Activated naive CD4-positive, alpha-beta T cell treated with anti-CD3 and anti-CD28 coated beads for 36 hours (primary cell): ENCODE measurements around the gene ARHGAP9. TPM values are rescaled to one million over a fixed set of nuclear protein-coding genes. Genes with fewer than 3 reads are reported as not detected.

Experiments
- CTCF ChIA-PET: fragments of 350-600 bp; sonication (Branson Sonifier 250); formaldehyde crosslinking; loops from one replicate; lab custom pipeline; 2021; ENCODE audit warnings: antibody characterized with exemption; lab: Charles Lee
- DNase-seq: peaks from one replicate; pipeline ENCODE4 v3.0.0-alpha.2; 2020
- H3K27ac Mint-ChIP-seq: one replicate; pipeline ENCODE4 v1.8.0; 2021; ENCODE audit warnings: mild to moderate bottlenecking, mixed read lengths
- H3K27me3 Mint-ChIP-seq: one replicate; pipeline ENCODE4 v1.8.0; 2021; ENCODE audit warnings: low read depth, mixed read lengths
- H3K36me3 Mint-ChIP-seq: one replicate; pipeline ENCODE4 v1.8.0; 2021; ENCODE audit warnings: low read depth, mixed read lengths
- H3K4me1 Mint-ChIP-seq: one replicate; pipeline ENCODE4 v1.8.0; 2021; ENCODE audit warnings: low read depth, mixed read lengths
- H3K4me3 Mint-ChIP-seq: one replicate; pipeline ENCODE4 v1.8.0; 2021; ENCODE audit warnings: mild to moderate bottlenecking, moderate library complexity, mixed read lengths
- H3K9me3 Mint-ChIP-seq: one replicate; pipeline ENCODE4 v1.8.0; 2021; ENCODE audit warnings: mixed read lengths
- intact Hi-C: fragments of 100-400 bp; cut with micrococcal nuclease; formaldehyde crosslinking; loops from one replicate; pipeline ENCODE4 v1.15.1; 2023
- total RNA-seq, 2 experiments: library from RNA; stranded (reverse); gene quantifications; one replicate each; pipeline ENCODE4 v1.2.3, GENCODE V29; 2021

ARHGAP9 gene
- total RNA-seq, 2 experiments from 2014 or later = 95.9 to 97.9 TPM

DNA sequence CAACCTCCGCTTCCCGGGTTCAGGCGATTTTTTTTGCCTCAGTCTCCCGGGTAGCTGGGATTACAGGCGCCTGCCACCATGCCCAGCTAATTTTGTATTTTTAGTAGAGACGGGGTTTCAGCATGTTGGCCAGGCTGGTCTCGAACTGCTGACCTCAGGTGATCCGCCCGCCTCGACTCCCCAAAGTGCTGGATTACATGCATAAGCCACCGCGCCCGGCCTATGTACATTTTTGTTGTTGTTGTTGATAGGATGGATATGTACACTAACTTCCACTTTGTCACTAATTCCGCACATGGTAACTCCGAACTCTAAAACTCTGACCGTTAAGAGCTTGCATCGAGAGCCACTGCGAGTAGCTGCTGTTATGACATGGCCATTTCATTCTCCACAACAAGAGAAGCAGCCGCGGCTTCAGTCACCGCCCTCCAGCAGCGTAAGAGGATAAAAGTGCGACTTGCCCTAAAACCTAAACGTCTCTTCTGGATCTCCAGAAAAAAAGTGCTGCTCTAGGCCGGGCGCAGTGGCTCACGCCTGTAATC, 7.5 kb upstream of the ARHGAP9 start:
- intact Hi-C loops = loop anchor here (1.0 kb wide), 4 partner anchors 9 to 207 kb away; partner anchors contain the start of genes DCTN2 and GLI1
- CTCF ChIA-PET = interaction anchor here (1.1 to 1.8 kb wide), 4 partner anchors 10 to 28 kb away, joined by 3 to 13 read pairs (median 4); partner anchors contain the start of gene GLI1
- Mint-ChIP-seq H3K9me3 (no peaks in the 10 kb centered on the region), H3K4me3 (no peak overlapping the region), H3K36me3 (peaks cover 45% of the 10 kb centered on the region), H3K27ac (no peak overlapping the region), H3K27me3 (no peaks in the 10 kb centered on the region), H3K4me1 (peaks cover 45% of the 10 kb centered on the region)
- DNase-seq = no peak

DNA sequence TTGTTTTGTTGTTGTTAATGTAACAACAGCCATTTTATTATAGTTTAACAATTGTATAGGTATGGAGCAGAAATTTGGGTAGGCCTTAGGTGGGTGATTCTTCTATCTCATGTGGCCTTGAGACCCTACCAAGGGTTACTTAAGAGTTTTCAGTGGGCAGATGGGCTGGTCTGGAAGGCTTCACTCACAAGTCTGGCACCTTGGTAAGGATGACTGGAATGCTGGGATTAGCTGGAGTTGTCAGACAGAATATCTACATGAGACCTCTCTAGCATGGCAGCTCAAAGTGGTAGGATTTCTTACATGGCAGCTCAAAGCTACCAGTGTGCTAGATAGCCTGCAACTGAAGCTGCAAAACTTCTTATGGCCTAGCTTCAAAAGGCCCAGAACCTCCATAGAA, 6.0 kb upstream of the ARHGAP9 start:
- H3K4me3 Mint-ChIP-seq = no peak overlapping the region

DNA sequence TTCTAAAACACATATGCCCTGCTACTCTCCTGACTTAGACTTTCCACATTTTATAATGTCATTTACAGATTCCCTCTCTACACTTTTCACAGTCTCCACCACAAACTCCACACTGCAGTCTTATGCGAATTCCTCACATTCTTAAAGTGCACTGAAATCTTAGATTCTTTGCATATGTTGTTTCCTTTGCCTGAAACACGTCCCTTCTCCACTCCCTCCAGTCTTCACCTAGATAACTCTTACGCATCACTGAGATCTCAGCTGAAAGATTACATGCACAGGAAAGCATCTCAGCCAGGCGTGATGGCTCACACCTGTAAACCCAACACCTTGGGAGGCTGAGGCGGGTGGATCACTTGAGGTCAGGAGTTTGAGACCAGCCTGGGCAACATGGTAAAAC, 3.8 kb upstream of the ARHGAP9 start:
- Mint-ChIP-seq H3K36me3 (peaks cover 32% of the 10 kb centered on the region), H3K4me3 (no peak overlapping the region), H3K4me1 (peaks cover 51% of the 10 kb centered on the region), H3K27ac (peak overlapping the region; percentile 7), H3K27me3 (no peaks in the 10 kb centered on the region), H3K9me3 (no peaks in the 10 kb centered on the region)
- CTCF ChIA-PET = interaction anchor here (10.2 kb wide), 1 partner anchor 21 kb away, joined by 207 read pairs; the partner anchor contains the start of gene GLI1
- no peak for DNase-seq
- intact Hi-C loops = no loop called here

More for the DNA sequence above, 6.0 kb upstream of the ARHGAP9 start:
- CTCF ChIA-PET = interaction anchor here (0.6 to 1.8 kb wide), 3 partner anchors 9 to 65 kb away, joined by 3 to 13 read pairs (median 3); partner anchors contain the start of gene GLI1
- H3K4me1 Mint-ChIP-seq = peaks cover 51% of the 10 kb centered on the region
- no peaks in the 10 kb centered on the region for H3K27me3 Mint-ChIP-seq
- intact Hi-C loops = no loop called here
- no peaks in the 10 kb centered on the region for H3K9me3 Mint-ChIP-seq
- no peak for DNase-seq
- H3K27ac Mint-ChIP-seq = no peak overlapping the region
- peaks cover 41% of the 10 kb centered on the region for H3K36me3 Mint-ChIP-seq

DNA sequence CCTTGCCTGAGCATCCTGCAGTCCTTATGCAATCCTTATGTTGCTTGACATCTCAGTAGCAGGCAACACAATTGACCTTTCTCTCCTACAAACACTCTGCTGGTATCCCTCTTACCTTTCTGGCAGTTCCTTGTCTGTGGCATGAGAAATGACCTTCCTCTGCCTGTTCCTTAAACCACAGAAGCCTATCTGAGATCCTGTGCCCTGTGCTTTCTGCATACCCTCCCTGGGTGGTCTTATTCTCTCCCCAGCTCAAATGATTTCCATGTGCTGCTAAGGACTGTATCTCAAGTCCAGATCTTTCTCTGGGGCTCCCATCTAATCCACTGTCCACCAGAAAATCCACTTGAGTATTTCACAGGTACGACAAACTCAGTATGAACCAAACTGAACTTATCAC, 2.0 kb upstream of the ARHGAP9 start:
- no peaks in the 10 kb centered on the region for H3K9me3 Mint-ChIP-seq
- CTCF ChIA-PET = interaction anchor here (10.2 kb wide), 1 partner anchor 20 kb away, joined by 207 read pairs; the partner anchor contains the start of gene GLI1
- no peak overlapping the region for H3K4me3 Mint-ChIP-seq
- DNase-seq = no peak
- H3K36me3 Mint-ChIP-seq = peaks cover 40% of the 10 kb centered on the region
- peak overlapping the region; percentile 99 for H3K27ac Mint-ChIP-seq
- no peaks in the 10 kb centered on the region for H3K27me3 Mint-ChIP-seq
- intact Hi-C loops = no loop called here
- H3K4me1 Mint-ChIP-seq = peaks cover 48% of the 10 kb centered on the region

DNA sequence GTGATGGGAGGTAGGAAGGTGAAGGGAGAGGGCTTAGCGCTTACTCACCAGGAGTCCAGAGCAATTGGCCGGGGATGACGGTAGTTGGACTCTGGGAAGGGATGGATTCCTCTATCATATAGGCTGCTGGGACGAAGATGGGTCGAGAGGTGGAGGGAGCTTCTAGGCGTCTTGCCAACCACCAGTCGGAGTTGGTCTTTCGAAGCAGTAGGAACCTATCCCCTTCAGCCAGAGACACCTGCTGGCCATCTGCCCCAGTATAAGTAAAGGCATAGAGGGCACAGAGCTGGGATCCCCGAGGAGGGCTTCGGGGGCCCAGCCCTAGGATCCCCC, 657 bp downstream of the ARHGAP9 start:
- intact Hi-C loops = loop anchor here (1.0 to 5.0 kb wide), 6 partner anchors 68 to 842 kb away; partner anchors contain the start of genes DCTN2, NAB2 and TSPAN31
- Mint-ChIP-seq H3K27me3 (no peaks in the 10 kb centered on the region), H3K4me3 (peak overlapping the region; percentile 84), H3K27ac (peak overlapping the region; percentile 99), H3K4me1 (peaks cover 64% of the 10 kb centered on the region), H3K9me3 (no peaks in the 10 kb centered on the region), H3K36me3 (peaks cover 53% of the 10 kb centered on the region)
- CTCF ChIA-PET = interaction anchor here (1.3 to 10.2 kb wide), 2 partner anchors 17 to 162 kb away, joined by 4 to 207 read pairs; partner anchors contain the start of gene GLI1
- DNase-seq = no peak

DNA sequence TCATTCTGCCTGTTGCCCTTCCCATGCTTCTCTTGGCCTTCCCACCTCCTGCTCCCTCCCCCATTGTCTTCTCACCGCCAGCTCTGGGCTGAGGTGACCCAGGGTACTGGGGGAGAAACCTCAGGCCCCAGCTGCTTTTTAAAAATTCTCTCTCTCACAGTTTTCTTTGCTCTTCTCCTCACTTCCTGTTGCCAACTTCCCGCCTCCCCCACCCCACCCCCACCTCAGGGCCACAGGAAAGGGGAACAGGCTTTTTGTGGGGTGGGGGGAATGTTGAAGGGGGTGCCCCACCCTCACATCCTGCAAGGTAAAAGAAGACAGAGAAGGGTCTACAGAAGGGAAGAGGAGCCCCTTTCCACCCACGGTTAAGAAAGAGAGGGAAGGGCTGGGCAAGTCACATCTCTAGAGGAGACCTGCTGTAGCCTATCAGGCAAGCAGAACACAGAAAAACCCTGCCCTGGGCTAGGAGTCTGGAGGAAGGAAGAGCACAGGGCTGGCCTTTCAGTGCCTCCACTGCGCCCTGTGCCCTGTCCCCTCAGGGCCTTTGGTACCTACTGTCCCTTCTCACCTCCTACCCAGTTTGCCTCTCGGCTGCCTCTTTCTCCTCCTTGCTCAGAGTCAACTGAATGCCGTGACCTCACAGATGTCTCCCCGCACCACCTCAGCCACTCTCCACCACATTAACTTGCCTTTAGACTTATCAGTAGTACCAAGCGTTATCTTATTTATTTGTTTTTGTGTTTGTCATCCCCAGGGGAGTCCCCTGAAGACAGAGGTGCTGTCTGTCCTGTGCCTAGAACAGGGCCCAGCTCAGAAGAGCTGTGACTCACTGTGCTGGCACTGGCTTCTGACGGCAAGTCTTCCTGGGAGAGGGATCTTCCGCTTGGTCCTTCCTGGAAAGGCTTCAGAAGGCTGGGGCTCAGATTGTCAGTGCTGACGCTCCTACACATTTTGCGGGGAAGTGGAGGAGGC, 1.7 kb downstream of the ARHGAP9 start:
- H3K27me3 Mint-ChIP-seq = no peaks in the 10 kb centered on the region
- peaks cover 64% of the 10 kb centered on the region for H3K4me1 Mint-ChIP-seq
- CTCF ChIA-PET = interaction anchor here (1.3 to 10.2 kb wide), 8 partner anchors 8 to 303 kb away, joined by 3 to 207 read pairs (median 6); partner anchors contain the start of gene GLI1
- no peaks in the 10 kb centered on the region for H3K9me3 Mint-ChIP-seq
- H3K36me3 Mint-ChIP-seq = peaks cover 49% of the 10 kb centered on the region
- DNase-seq = peak; percentile 81
- H3K27ac Mint-ChIP-seq = peak overlapping the region; percentile 99
- intact Hi-C loops = loop anchor here (1.0 to 5.0 kb wide), 14 partner anchors 9 to 841 kb away; partner anchors contain the start of genes DDIT3, GLI1, NAB2 and OS9
- peak overlapping the region; percentile 84 for H3K4me3 Mint-ChIP-seq

DNA sequence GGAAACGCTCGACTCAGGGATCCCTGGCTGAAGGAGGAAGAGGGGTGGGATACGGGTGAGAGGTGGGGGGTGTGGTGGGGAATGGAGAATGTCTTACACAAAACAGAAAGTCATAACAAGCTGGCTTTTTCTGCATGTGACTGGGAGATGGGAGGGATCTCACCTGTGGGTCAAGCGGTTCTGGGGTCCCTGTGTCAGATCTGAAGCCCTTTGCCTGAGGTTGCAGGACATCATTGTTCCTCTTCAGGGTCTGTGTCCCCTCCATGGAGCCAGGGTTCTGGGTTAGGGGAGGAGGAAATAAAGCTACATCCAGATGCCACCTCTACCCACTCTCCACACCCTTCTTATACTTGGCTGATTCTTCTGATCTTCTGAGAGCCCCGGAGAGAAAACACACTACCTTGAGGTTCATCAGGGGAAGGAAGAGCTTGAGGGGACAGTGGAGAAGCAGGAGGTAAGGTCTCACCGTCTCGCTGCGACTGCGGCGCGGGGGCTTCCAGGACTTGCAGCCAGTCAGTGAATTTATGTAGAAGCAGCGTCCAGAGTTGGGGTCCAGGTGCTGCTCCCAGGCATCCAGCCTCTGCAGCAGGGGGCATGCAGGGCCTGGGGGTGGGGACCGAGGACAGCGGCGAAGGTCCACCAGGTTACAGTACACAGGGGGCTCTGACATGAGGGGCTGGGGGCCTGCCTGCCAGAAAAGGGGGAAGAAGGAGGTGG, 2.5 kb downstream of the ARHGAP9 start:
- Mint-ChIP-seq H3K9me3 (no peaks in the 10 kb centered on the region), H3K4me1 (peaks cover 67% of the 10 kb centered on the region), H3K27me3 (no peaks in the 10 kb centered on the region), H3K36me3 (peaks cover 49% of the 10 kb centered on the region), H3K27ac (peak overlapping the region; percentile 99), H3K4me3 (peak overlapping the region; percentile 84)
- intact Hi-C loops = loop anchor here (1.0 to 5.0 kb wide), 3 partner anchors 15 to 840 kb away; partner anchors contain the start of gene NAB2
- DNase-seq = no peak
- CTCF ChIA-PET = interaction anchor here (1.2 to 10.2 kb wide), 11 partner anchors 9 to 302 kb away, joined by 3 to 207 read pairs (median 5); partner anchors contain the start of gene GLI1

DNA sequence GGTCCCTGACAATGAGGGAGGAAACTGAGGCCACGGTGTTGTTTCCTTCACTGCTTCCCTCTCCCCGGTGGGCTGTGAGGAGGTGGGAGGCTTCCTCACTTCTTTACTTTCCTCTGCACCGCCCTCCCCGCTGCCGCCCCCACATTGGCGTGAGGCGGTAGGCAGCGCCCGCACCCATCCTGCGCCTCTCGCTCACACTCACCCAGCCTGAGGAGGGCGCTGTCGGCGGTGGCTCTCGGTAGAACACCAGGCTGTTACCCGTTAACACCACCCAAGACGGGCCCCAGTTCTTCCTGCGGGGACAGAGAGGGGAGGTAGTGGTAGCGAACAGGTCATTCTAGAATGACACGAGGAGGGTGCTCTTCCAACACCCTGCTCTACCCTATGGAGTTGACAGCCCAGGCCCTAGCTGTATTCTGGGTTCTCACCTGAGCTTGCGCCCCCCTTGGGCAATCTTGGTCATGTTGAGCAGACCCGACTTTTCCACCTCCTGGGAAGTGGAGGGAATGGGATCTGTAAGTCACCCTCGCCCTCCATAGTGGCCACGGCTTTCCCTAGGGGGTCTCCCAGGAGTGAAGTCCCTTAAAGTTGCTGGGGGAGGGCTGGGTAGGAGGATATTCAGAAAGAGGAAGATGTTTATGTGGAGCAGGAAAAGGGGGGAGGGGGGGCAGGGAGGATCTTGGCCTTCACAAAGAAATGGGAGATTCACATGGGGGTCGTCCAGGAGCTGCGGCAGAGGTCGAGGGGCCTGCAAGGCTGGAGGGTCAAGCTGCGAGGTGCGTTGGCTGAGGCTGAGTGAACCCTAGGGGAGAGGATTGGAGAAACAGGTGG, 3.3 kb downstream of the ARHGAP9 start:
- intact Hi-C loops = loop anchor here (1.0 to 5.0 kb wide), 3 partner anchors 14 to 839 kb away; partner anchors contain the start of gene NAB2
- Mint-ChIP-seq H3K4me3 (peak overlapping the region; percentile 84), H3K9me3 (no peaks in the 10 kb centered on the region), H3K36me3 (peaks cover 44% of the 10 kb centered on the region), H3K4me1 (peaks cover 65% of the 10 kb centered on the region), H3K27me3 (no peaks in the 10 kb centered on the region), H3K27ac (peak overlapping the region; percentile 99)
- CTCF ChIA-PET = interaction anchor here (1.2 to 10.2 kb wide), 13 partner anchors 10 to 301 kb away, joined by 3 to 207 read pairs (median 4); partner anchors contain the start of gene GLI1
- peak; percentile 94 for DNase-seq

DNA sequence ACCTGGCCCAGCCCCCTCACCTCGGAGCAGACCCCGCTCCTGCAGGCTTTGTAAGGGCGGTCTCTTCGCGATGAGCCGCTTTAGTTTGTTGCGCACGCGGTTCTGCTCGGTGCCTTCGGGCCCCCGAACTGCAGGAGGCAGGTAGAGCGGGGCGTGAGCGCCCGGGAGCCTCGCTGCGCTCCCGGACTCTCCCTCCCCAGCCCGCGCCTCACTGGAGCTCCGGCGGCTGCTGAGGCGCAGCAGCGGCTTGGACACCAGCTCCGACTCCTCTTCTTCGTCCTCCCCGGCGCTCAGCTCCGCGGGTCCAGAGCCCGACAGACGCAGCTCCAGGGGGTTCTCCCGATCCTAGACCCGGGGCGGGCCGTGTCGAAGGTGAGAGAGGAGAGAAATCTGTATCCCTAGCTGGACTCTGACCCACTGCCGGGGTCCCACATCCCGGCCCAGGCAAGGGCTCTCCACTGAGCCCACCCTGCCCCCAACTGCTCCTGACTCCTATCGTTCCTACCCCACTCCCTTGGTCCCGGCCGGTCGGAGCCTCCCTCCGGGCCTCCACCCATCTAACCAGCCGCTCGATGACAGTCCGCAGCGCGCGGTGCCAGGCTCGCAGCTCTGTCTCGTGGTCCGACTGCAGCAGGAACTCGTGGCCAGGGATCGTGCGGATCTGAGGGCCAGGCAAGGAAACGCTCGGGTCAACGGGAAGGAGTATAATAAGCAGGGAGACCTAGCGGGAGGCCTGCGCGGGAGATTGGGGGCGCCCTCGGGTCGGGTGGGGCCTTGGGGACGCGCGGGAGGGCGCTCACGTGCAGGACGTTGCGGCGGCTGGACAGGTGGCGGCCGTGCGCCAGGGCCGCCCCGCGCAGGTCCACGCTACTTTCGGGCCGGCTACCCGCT, 4.2 kb downstream of the ARHGAP9 start:
- Mint-ChIP-seq H3K4me3 (peak overlapping the region; percentile 84), H3K27ac (peak overlapping the region; percentile 99), H3K4me1 (peaks cover 57% of the 10 kb centered on the region), H3K27me3 (no peaks in the 10 kb centered on the region), H3K9me3 (no peaks in the 10 kb centered on the region), H3K36me3 (peaks cover 40% of the 10 kb centered on the region)
- no peak for DNase-seq
- intact Hi-C loops = loop anchor here (1.0 to 5.0 kb wide), 3 partner anchors 13 to 838 kb away; partner anchors contain the start of gene NAB2
- CTCF ChIA-PET = interaction anchor here (0.6 to 10.2 kb wide), 12 partner anchors 13 to 300 kb away, joined by 3 to 207 read pairs (median 4); partner anchors contain the start of gene GLI1

DNA sequence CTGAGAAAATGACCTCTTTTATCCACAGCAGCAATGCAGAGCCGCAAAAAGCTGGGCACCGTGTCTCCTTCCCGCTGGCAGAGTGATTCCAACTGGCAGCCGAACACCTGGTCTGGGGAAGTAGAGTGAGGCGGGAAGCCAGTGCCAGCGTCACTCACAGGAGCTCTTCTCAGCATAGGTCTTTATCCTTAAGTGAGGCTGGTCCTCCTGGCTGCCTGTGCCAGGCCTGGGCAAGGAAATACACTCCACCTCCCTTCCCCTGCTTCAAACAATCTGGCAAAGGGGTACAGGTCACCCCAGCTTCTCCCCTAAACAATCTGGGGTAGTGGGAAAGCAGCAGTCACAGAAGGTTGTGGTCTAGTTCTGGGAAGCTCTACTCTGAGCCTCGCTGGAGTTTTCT, 4.8 kb downstream of the ARHGAP9 start:
- Mint-ChIP-seq H3K4me1 (peaks cover 50% of the 10 kb centered on the region), H3K36me3 (peaks cover 39% of the 10 kb centered on the region), H3K9me3 (no peaks in the 10 kb centered on the region), H3K4me3 (peak overlapping the region; percentile 43), H3K27me3 (no peaks in the 10 kb centered on the region), H3K27ac (peak overlapping the region; percentile 54)
- no peak for DNase-seq
- CTCF ChIA-PET = interaction anchor here (0.6 to 10.2 kb wide), 6 partner anchors 13 to 68 kb away, joined by 3 to 207 read pairs (median 4); partner anchors contain the start of gene GLI1
- intact Hi-C loops = loop anchor here (5.0 kb wide), 2 partner anchors 388 to 838 kb away; partner anchors contain the start of gene NAB2
